Measurements from ENCODE around the gene PLXNA2.

The PLXNA2 gene

DNA sequence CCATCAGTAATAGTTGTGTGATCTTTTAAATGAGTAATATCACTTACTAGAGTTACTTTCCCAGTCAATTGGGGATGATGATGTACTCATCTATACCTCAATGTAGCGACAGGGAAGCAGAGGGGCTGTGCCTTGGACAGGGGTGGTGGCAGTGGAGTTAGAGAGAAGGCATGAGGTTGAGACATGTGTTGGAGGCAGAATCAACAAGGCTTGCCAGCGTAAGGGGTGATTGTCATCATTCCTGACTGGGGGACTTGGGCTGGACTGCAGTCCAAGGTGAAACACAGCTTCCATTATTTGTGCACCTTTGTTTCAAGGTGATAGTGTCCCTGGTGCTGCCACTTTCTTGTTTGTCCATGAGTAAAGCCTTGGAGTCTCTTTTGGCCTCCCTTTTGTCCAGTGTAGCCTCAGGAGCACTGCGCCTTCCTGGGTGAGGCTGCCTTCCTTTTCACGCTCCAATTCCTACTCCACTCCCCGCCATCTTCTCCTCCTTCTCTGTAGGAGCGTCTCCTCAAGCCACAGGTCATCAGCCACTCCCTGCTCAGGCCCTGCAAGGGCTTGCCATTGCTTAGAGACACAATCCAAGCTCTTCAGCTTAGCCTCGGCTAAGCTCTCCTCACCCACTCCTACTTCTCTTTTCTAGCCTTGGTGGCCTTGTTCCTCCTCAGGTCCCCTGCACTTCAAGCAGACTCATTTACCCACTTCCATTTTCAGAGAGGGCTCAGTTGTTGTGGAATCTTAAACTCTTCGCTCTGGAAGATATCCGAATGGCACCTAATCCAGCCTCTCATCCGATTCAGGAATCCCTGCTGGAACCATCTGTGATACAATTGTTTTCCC is 255.6 kb downstream of the PLXNA2 start:
- DNase-seq: no peak

DNA sequence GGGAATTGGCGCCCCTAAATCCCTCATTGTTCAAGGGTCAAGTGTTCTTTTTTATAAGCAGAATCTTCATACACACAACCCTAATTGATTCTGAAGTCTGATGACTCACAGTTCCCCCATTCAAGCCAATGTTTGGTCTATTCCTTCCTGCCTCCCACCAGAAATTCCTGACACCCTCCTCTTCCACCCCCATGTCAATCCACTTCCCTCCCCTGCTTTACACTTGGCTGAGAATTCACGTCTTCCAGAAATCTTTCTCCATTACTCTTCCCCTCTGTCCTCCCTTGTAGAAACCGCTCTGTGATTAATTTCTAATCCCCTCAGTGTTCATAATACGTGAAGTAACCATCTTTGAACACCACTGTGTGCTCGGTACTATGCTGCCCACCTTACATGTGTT is 257.0 kb downstream of the PLXNA2 start:
- DNase-seq: no peak

GRCh38 chr1:207985996-207986395 is 258.2 kb downstream of the PLXNA2 start:
- no peak for DNase-seq

- DNase-seq: no peak
Observed at GRCh38 chr1:207984831-207985572, 259.2 kb downstream of the PLXNA2 start.

DNA sequence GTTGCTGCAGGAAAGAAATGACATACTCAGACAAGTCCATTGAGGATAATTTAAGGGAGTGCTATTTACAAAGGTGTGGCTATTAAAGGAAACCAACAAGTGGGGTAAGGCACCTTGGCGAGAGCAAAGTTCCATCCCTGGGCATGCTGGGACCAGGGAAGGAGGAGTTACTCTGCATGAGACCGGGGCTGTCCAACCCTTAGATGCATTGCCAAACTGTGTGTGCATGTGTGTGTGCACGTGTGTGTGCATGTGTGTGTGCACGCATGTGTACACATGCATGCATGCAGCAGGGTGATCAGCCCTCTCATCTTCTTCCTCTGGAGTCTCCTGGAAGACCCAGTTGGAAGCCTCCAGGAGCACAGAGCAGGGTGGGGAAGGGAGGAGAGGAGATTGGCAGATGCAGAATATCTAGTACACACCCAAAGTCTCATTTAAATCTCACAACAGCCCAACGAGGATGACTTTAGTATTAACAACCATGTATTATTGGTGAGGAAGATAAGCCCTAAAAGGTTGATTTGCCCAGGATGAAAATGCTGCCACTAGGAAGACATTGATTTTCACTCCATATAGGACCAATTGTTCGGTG is 261.0 kb downstream of the PLXNA2 start:
- DNase-seq: no peak

DNA sequence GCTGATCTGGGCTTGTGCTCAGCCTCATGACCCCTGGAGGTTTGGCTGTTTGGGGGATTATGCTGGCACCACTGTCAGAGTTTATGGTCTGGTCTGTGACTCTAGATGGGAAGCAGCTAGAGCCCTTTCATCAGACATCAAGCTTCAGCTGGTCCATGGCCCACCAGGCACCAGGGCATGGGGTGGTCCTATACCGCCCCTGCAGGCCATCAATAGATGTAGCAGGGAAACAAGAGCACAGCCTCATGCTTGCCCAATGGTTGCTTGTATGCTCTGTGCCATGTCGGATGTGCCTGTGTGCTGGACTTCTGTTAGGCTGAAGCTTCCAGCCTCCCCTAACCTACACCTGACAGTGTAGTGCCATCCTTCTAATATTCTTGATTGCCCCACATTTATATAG is 262.2 kb downstream of the PLXNA2 start:
- DNase-seq: no peak

GRCh38 chr1:207978441-207978840 is 265.7 kb downstream of the PLXNA2 start:
- DNase-seq: no peak

DNA sequence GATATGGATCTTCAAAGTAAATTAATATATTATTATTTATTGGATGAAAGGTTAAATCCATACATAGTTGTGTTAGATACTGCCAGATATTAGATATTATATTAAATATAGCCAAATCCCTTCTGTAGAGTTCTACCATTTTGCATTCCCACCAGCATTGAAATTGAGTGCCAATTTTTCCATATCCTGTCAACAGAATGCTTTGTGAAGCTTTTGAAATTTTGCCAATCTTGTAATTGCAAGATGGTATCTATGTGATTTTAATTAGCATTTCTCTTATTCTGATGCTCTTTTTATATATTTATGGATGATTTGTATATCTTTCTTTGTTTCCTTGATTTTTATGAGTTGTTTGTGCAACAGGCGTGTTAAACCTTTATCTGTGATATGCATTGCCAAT is 266.3 kb downstream of the PLXNA2 start:
- DNase-seq: no peak

DNA sequence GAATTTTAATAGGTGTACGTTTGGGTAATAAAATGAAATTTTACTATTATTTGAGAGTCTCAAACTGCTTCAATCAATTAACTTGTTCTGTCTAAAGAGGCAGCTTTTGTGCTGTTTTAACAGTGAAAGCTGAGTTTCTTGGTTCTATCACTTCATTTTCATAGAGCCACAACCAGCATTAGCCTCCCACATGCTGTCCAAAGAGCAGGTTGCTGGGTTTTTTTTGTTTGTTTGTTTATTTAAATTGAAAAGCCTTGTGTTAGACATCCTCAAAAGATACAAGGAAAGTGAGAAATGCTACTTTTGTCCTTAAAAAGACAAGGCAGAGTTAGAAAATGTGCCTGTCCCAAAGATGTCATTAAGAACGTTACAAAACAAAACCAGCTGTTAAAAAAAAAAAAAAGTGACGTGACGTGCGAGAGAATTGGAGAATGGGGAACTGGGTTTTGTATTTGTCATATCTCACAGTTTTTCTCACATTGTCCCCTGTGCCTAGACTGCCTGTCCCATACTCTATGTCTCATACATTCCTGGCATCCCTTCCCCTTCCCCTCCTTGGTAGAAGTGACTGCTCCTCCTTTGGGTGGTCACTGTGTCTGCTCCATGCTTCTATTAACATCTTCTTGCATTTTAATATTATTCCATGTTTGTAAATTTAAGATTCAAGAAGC is 270.2 kb downstream of the PLXNA2 start:
- no peak for DNase-seq

DNA sequence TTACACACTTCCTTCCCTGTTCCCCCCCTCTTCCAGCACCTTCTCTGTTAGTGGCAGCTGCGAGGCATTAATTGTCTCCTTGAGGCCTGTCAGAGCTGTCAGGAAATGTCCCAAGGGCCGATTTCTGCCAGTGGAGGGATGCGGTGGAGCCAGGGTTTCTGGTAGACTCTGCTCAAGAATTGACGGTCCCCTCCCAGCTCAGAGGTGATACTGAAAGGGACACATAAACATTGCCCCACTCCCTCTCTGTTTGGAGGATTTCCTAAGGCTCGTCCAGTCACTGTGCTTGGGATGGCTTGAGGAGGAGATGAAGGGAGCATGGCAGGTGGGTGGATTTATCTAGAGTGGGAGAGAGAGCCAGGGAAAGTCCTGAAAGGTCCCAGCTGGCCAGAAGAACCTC is 271.8 kb downstream of the PLXNA2 start:
- DNase-seq: no peak
